ENCODE results near the gene HLA-DPA1.

GRCh38 chr6:33072508-33073100 lies 845 bp downstream of the HLA-DPA1 start:
- TF ChIP-seq CTCF (IDR thresholded peaks at IDR 0.05): no peak
- no peak for TF ChIP-seq EZH2 (IDR thresholded peaks at IDR 0.05)

Data from neural progenitor cell (in vitro differentiated cells).